B cell (primary cell): ENCODE data around the gene MSI1.

Experiments
- EZH2 ChIP-seq: IDR thresholded peaks from 2 replicates; pipeline ENCODE4 v1.6.1; 2012; ENCODE audit warnings: borderline replicate concordance, low read depth, mild to moderate bottlenecking, moderate library complexity, low read length; ENCODE audit not compliant: insufficient read depth, poor library complexity, severe bottlenecking
- TF ChIP-seq, protein P1 (sequence below): fragments of 200-600 bp; IDR thresholded peaks from one replicate; pipeline ENCODE4 v1.8.0; 2022; ENCODE audit warnings: antibody characterized with exemption, mild to moderate bottlenecking

GRCh38 chr12:120346681-120347080 is 22.3 kb downstream of the MSI1 start:
- TF ChIP-seq, protein P1, sequence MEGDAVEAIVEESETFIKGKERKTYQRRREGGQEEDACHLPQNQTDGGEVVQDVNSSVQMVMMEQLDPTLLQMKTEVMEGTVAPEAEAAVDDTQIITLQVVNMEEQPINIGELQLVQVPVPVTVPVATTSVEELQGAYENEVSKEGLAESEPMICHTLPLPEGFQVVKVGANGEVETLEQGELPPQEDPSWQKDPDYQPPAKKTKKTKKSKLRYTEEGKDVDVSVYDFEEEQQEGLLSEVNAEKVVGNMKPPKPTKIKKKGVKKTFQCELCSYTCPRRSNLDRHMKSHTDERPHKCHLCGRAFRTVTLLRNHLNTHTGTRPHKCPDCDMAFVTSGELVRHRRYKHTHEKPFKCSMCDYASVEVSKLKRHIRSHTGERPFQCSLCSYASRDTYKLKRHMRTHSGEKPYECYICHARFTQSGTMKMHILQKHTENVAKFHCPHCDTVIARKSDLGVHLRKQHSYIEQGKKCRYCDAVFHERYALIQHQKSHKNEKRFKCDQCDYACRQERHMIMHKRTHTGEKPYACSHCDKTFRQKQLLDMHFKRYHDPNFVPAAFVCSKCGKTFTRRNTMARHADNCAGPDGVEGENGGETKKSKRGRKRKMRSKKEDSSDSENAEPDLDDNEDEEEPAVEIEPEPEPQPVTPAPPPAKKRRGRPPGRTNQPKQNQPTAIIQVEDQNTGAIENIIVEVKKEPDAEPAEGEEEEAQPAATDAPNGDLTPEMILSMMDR = no peak
- TF ChIP-seq EZH2 = no peak
